Panc1 (cell line): ENCODE measurements around the gene CFAP97D1.

Source experiments
- POLR2AphosphoS5 ChIP-seq: IDR thresholded peaks from 2 replicates; pipeline ENCODE4 v1.6.1; 2012; ENCODE audit warnings: mild to moderate bottlenecking, low read depth, low read length, moderate library complexity
- TF ChIP-seq, protein P1 (sequence below): fragments of 450-650 bp; IDR thresholded peaks from 2 replicates; pipeline ENCODE4 v1.5.1; 2017; ENCODE audit warnings: mild to moderate bottlenecking
- TF ChIP-seq, protein P2 (sequence below), 2 experiments: IDR thresholded peaks; 2 replicates each; pipeline ENCODE4 v1.6.1; 2011 to 2012; ENCODE audit warnings: low read depth in 2 of 2, control low read depth in 1 of 2, low read length in 1 of 2, mild to moderate bottlenecking in 1 of 2, moderate library complexity in 1 of 2; ENCODE audit not compliant: insufficient read depth in 1 of 2

GRCh38 chr17:43830510-43831140 lies 50.4 kb downstream of the CFAP97D1 start:
- TF ChIP-seq, protein P1, sequence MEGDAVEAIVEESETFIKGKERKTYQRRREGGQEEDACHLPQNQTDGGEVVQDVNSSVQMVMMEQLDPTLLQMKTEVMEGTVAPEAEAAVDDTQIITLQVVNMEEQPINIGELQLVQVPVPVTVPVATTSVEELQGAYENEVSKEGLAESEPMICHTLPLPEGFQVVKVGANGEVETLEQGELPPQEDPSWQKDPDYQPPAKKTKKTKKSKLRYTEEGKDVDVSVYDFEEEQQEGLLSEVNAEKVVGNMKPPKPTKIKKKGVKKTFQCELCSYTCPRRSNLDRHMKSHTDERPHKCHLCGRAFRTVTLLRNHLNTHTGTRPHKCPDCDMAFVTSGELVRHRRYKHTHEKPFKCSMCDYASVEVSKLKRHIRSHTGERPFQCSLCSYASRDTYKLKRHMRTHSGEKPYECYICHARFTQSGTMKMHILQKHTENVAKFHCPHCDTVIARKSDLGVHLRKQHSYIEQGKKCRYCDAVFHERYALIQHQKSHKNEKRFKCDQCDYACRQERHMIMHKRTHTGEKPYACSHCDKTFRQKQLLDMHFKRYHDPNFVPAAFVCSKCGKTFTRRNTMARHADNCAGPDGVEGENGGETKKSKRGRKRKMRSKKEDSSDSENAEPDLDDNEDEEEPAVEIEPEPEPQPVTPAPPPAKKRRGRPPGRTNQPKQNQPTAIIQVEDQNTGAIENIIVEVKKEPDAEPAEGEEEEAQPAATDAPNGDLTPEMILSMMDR = no peak
- TF ChIP-seq, protein P2, sequence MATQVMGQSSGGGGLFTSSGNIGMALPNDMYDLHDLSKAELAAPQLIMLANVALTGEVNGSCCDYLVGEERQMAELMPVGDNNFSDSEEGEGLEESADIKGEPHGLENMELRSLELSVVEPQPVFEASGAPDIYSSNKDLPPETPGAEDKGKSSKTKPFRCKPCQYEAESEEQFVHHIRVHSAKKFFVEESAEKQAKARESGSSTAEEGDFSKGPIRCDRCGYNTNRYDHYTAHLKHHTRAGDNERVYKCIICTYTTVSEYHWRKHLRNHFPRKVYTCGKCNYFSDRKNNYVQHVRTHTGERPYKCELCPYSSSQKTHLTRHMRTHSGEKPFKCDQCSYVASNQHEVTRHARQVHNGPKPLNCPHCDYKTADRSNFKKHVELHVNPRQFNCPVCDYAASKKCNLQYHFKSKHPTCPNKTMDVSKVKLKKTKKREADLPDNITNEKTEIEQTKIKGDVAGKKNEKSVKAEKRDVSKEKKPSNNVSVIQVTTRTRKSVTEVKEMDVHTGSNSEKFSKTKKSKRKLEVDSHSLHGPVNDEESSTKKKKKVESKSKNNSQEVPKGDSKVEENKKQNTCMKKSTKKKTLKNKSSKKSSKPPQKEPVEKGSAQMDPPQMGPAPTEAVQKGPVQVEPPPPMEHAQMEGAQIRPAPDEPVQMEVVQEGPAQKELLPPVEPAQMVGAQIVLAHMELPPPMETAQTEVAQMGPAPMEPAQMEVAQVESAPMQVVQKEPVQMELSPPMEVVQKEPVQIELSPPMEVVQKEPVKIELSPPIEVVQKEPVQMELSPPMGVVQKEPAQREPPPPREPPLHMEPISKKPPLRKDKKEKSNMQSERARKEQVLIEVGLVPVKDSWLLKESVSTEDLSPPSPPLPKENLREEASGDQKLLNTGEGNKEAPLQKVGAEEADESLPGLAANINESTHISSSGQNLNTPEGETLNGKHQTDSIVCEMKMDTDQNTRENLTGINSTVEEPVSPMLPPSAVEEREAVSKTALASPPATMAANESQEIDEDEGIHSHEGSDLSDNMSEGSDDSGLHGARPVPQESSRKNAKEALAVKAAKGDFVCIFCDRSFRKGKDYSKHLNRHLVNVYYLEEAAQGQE (IDR thresholded peaks at IDR 0.05; ENCODE audit: insufficient read depth in 1 of 2, low read depth in 2 of 2, low read length in 1 of 2) = no peak
- no peak for TF ChIP-seq POLR2AphosphoS5
